Activated naive CD8-positive, alpha-beta T cell treated with anti-CD3 and anti-CD28 coated beads, Interleukin-2, amount 10 ng/mL, durations not matched to agents 7 days and 5 days (primary cell): ENCODE measurements around the gene PLBD1. TPM values are rescaled to one million over a fixed set of nuclear protein-coding genes. Genes with fewer than 3 reads are reported as not detected.

Source experiments
- ATAC-seq: fragments of 150-1000 bp; cut with Tn5 transposase; one replicate; pipeline ENCODE4 v1.10.0; 2021; ENCODE audit warnings: low read depth, moderate library complexity
- POLR2A ChIA-PET: fragments of 350-600 bp; sonication (Branson Sonifier 250); formaldehyde crosslinking; loops from one replicate; lab custom pipeline; 2021; ENCODE audit warnings: antibody characterized with exemption; lab: Charles Lee
- DNase-seq: peaks from one replicate; pipeline ENCODE4 v3.0.0; 2021
- H3K27ac Mint-ChIP-seq: one replicate; pipeline ENCODE4 v1.8.0; 2022; ENCODE audit warnings: mild to moderate bottlenecking, mixed read lengths
- H3K27me3 Mint-ChIP-seq: one replicate; pipeline ENCODE4 v1.8.0; 2022; ENCODE audit warnings: mild to moderate bottlenecking, moderate library complexity, mixed read lengths
- H3K36me3 Mint-ChIP-seq: one replicate; pipeline ENCODE4 v1.8.0; 2021; ENCODE audit warnings: mild to moderate bottlenecking, mixed read lengths
- H3K4me1 Mint-ChIP-seq: one replicate; pipeline ENCODE4 v1.8.0; 2021; ENCODE audit warnings: mixed read lengths
- H3K4me3 Mint-ChIP-seq: one replicate; pipeline ENCODE4 v1.8.0; 2022; ENCODE audit warnings: mild to moderate bottlenecking, moderate library complexity, mixed read lengths
- H3K9me3 Mint-ChIP-seq: one replicate; pipeline ENCODE4 v1.8.0; 2021; ENCODE audit warnings: mixed read lengths
- total RNA-seq, 2 experiments: library from RNA; stranded (reverse); gene quantifications; one replicate each; pipeline ENCODE4 v1.2.3, GENCODE V29; 2021

PLBD1 gene
- total RNA-seq: 1 to 10 TPM in 1 of 2 experiments, not detected in 1; 1.1 TPM

- Mint-ChIP-seq H3K36me3 (no peaks in the 10 kb centered on the region), H3K27ac (no peak within 1 kb of the TSS), H3K9me3 (no peaks in the 10 kb centered on the region), H3K4me1 (peaks cover 2% of the 10 kb centered on the region), H3K4me3 (peak within 1 kb of the TSS; percentile 47), H3K27me3 (peaks cover 32% of the 10 kb centered on the region)
- ATAC-seq (peak; percentile 60), DNase-seq (peak; percentile 44)
- POLR2A ChIA-PET: no interaction called here
These were observed at the start of gene PLBD1 for GRCh38 chr12:14567351-14568162. TSS of gene PLBD1 (minus strand) at chr12:14567883. CDS start at chr12:14567696, 187 bp downstream.

DNA sequence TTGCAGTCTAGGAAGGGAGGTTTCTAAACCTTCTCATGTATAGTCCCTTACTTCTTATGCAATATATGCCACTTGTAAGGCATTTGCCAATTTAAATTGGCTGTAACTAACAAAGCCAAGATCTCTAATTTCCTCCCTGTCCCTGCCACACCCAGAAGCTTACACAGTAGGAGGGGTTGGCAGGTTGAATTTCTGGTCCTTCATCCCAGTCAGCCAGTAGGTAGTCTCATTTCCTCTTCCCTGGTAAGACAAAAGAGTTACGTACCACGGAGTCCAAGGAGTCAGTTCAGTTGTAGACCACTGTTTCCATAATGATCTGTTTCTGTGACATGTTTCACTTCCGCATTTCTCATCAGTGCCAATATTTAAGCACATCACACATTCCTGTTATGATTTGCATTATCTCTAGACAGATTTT is 47.0 kb upstream of the PLBD1 start:
- ATAC-seq (no peak), DNase-seq (no peak)
- Mint-ChIP-seq H3K4me1 (no peaks in the 10 kb centered on the region), H3K9me3 (peaks cover 5% of the 10 kb centered on the region), H3K27me3 (no peaks in the 10 kb centered on the region), H3K27ac (no peak overlapping the region), H3K36me3 (no peaks in the 10 kb centered on the region), H3K4me3 (no peak overlapping the region)
- POLR2A ChIA-PET: no interaction called here

DNA sequence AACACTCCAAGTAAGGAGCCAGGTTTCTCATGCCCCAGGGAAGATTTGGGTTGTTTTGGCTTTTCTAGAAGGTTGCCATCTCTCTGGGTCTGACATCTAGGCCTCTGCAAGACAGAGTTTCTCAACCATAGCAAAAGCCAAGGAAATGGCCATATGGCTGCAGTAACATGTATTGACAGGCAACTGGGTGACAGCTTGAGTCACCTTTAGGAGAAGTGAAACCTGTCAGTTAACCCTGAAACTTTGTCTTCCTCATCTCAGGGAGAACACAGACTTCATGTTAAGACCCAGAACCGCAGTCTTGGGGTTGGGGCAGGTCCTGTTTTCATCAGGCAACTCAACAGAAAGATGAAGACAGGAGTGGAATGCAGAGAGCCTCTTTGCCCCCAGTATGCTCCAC is 46.0 kb upstream of the PLBD1 start:
- Mint-ChIP-seq H3K27ac (no peak overlapping the region), H3K4me3 (no peak overlapping the region), H3K27me3 (peaks cover 3% of the 10 kb centered on the region), H3K4me1 (no peaks in the 10 kb centered on the region), H3K36me3 (no peaks in the 10 kb centered on the region), H3K9me3 (peaks cover 7% of the 10 kb centered on the region)
- POLR2A ChIA-PET: no interaction called here
- no peak for DNase-seq
- ATAC-seq: no peak

DNA sequence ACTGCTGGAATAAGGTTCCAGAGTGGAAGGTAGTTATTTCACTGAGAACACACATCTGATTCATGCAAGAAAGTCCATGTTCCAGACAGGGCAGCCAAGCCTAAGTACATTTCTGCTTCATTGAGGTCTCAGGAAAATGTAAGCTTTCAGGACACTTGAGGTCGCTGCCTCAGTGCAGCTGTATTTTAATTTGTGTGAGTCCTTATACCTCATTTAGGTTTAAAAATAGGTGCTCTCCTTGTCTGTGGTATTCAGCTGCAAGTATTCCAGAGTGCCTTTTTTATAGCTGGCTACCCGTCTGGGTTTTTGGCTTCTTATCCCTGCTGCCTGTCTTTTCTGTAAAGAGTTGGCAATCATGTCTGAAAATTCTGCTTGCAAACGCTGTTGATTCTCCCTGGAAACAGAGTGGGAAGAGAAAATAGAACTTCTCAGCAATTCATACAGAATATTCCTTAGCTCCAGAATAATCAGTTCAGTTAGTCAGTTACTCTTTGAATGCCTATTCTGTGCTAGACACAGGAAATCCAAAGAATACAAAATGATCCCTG is 45.3 kb upstream of the PLBD1 start:
- ATAC-seq: no peak
- no peak for DNase-seq
- POLR2A ChIA-PET: no interaction called here
- Mint-ChIP-seq H3K9me3 (peaks cover 12% of the 10 kb centered on the region), H3K27me3 (peaks cover 8% of the 10 kb centered on the region), H3K4me1 (no peaks in the 10 kb centered on the region), H3K36me3 (peaks cover 1% of the 10 kb centered on the region), H3K27ac (no peak overlapping the region), H3K4me3 (no peak overlapping the region)

DNA sequence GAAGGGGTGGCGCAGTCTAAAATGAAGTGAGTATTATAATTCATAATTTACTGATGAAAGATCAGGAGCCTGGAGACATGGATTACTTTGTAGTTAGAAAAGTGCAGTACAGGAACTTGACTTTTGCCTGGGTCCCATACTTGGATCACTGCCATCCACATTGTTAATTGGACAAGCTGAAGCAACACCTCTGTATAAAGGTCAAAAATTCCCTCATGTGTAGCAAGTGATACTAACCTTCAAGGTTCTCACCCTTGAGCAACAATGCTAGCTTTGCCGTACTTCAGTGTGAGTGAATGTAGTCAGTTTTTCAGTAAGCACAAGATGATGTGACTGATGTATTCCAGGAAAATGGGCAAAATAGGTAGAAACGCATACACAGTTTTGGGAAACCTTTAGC is 44.6 kb upstream of the PLBD1 start:
- Mint-ChIP-seq H3K27ac (no peak overlapping the region), H3K4me1 (no peaks in the 10 kb centered on the region), H3K9me3 (peaks cover 13% of the 10 kb centered on the region), H3K36me3 (peaks cover 1% of the 10 kb centered on the region), H3K4me3 (no peak overlapping the region), H3K27me3 (peaks cover 8% of the 10 kb centered on the region)
- POLR2A ChIA-PET: no interaction called here
- no peak for ATAC-seq
- DNase-seq: no peak

GRCh38 chr12:14611640-14612203 is 44.0 kb upstream of the PLBD1 start:
- Mint-ChIP-seq H3K4me1 (no peaks in the 10 kb centered on the region), H3K27me3 (peaks cover 8% of the 10 kb centered on the region), H3K36me3 (peaks cover 1% of the 10 kb centered on the region), H3K4me3 (no peak overlapping the region), H3K27ac (no peak overlapping the region), H3K9me3 (peaks cover 16% of the 10 kb centered on the region)
- DNase-seq: no peak
- POLR2A ChIA-PET: no interaction called here
- ATAC-seq: no peak

DNA sequence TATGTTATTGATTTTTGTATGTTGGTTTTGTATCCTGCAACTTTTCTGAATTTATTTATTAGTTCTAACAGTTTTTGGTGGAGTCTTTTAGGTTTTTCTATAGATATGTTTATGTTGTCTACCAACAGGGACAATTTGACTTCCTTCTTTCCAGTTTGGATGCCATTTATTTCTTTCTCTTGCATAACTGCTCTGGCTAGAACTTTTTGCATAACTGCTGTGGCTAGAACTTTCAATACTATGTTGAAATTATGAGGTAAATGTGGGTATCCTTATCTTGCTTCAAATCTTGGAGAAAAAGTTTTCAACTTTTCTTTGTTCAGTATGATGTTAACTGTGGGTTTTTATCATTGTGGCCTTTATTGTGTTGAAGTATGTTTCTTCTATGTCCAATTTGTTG is 39.9 kb upstream of the PLBD1 start:
- POLR2A ChIA-PET: no interaction called here
- peaks cover 34% of the 10 kb centered on the region for H3K9me3 Mint-ChIP-seq

GRCh38 chr12:14605401-14605989 is 37.8 kb upstream of the PLBD1 start:
- Mint-ChIP-seq H3K9me3 (peaks cover 32% of the 10 kb centered on the region), H3K4me3 (no peak overlapping the region)
- no peak for ATAC-seq

More for the DNA sequence above, 39.9 kb upstream of the PLBD1 start:
- Mint-ChIP-seq H3K36me3 (peaks cover 6% of the 10 kb centered on the region), H3K4me3 (no peak overlapping the region), H3K4me1 (no peaks in the 10 kb centered on the region), H3K27ac (no peak overlapping the region), H3K27me3 (peaks cover 20% of the 10 kb centered on the region)
- DNase-seq (no peak), ATAC-seq (no peak)

DNA sequence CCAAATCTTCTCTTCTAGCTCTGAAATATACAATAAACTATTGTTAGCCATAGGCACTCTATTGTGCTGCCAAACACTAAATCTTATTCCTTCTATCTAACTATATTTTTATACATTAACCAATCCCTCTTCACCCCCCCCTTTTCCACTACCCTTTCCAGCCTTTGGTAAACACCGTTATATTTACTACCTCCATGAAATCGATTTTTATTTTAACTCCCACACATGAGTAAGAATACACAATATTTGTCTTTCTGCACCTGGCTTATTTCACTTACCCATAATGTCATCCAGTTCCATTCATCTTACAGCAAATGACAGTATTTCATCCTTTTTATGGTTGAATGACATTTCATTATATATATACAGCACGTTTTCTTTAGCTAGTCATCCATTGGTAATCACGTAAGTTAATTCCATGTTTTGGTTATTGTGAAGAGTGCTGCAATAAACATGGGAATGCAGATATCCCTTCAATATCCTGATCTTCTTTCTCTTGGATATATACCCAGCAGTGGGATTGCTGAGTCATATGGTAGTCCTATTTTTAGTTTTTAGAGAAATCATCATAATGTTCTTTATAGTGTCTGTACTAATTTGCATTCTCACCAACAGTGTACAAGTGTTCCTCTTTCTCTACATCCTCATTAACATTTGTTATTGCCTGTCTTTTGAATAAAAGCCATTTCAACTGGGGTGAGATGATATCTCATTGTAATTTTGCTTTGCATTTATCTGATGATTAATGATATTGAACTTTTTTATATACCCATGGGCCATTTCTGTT is 34.2 kb upstream of the PLBD1 start:
- Mint-ChIP-seq H3K27me3 (peaks cover 15% of the 10 kb centered on the region), H3K9me3 (peaks cover 29% of the 10 kb centered on the region), H3K4me3 (no peak overlapping the region), H3K27ac (no peak overlapping the region), H3K36me3 (peaks cover 7% of the 10 kb centered on the region), H3K4me1 (no peaks in the 10 kb centered on the region)
- no peak for DNase-seq
- no peak for ATAC-seq
- POLR2A ChIA-PET: no interaction called here

More at GRCh38 chr12:14605401-14605989, 37.8 kb upstream of the PLBD1 start:
- Mint-ChIP-seq H3K4me1 (no peaks in the 10 kb centered on the region), H3K27me3 (peaks cover 23% of the 10 kb centered on the region), H3K36me3 (peaks cover 6% of the 10 kb centered on the region), H3K27ac (no peak overlapping the region)
- DNase-seq: no peak
- POLR2A ChIA-PET: no interaction called here

GRCh38 chr12:14597480-14597879 is 29.8 kb upstream of the PLBD1 start:
- peaks cover 2% of the 10 kb centered on the region for H3K36me3 Mint-ChIP-seq
- H3K4me3 Mint-ChIP-seq: no peak overlapping the region
- H3K27me3 Mint-ChIP-seq: peaks cover 3% of the 10 kb centered on the region
- H3K4me1 Mint-ChIP-seq: no peaks in the 10 kb centered on the region
- no peak overlapping the region for H3K27ac Mint-ChIP-seq
- peaks cover 10% of the 10 kb centered on the region for H3K9me3 Mint-ChIP-seq
- POLR2A ChIA-PET: no interaction called here
- ATAC-seq (no peak), DNase-seq (no peak)

DNA sequence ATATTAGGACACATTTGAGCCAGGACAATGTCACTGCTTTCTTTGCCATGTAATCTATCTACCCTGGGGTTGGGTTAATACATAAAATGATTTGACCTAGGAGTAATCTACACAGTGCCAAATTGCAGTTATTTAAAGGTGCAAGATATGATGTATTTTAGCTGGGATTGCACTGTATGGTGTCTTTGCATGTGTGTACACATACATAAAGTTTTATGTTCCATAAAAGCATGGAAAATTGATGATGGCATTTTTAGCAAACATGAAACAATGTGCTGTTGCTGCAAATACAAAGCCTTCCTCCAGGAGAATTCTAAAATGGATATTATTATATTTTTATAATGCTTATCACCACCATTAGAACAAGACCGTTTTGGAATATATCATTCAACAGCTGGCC is 24.0 kb upstream of the PLBD1 start:
- Mint-ChIP-seq H3K4me3 (no peak overlapping the region), H3K27ac (no peak overlapping the region), H3K9me3 (no peaks in the 10 kb centered on the region), H3K4me1 (no peaks in the 10 kb centered on the region), H3K27me3 (no peaks in the 10 kb centered on the region), H3K36me3 (no peaks in the 10 kb centered on the region)
- no peak for ATAC-seq
- no peak for DNase-seq
- POLR2A ChIA-PET: no interaction called here

- H3K4me3 Mint-ChIP-seq: no peak overlapping the region
- H3K36me3 Mint-ChIP-seq: no peaks in the 10 kb centered on the region
- H3K27me3 Mint-ChIP-seq: no peaks in the 10 kb centered on the region
- no peak overlapping the region for H3K27ac Mint-ChIP-seq
- POLR2A ChIA-PET: no interaction called here
- no peaks in the 10 kb centered on the region for H3K4me1 Mint-ChIP-seq
- ATAC-seq (no peak), DNase-seq (no peak)
- H3K9me3 Mint-ChIP-seq: no peaks in the 10 kb centered on the region
These were observed 21.7 kb upstream of the PLBD1 start for GRCh38 chr12:14589169-14590004.
